Measurements from ENCODE around the gene GRIK3.

Gene GRIK3

GRCh38 chr1:36781098-36781497, 253.2 kb downstream of the GRIK3 start (continued):
- TF ChIP-seq HIC1 (tag by site-specific recombination; IDR thresholded peaks at IDR 0.05) (no peak), INSM2 (tag by site-specific recombination; IDR thresholded peaks at IDR 0.05) (no peak), MEIS1 (CRISPR knock-in tag; IDR thresholded peaks at IDR 0.05; ENCODE audit: borderline replicate concordance) (no peak), ZNF621 (tag by site-specific recombination; IDR thresholded peaks at IDR 0.05) (no peak), ZBTB49 (tag by site-specific recombination; IDR thresholded peaks at IDR 0.05; ENCODE audit: low read depth) (no peak), ZNF514 (tag by site-specific recombination; IDR thresholded peaks at IDR 0.05) (no peak), GLI4 (tag by site-specific recombination; IDR thresholded peaks at IDR 0.05) (no peak), ZNF10 (tag by site-specific recombination; IDR thresholded peaks at IDR 0.05) (no peak), ZNF146 (tag by site-specific recombination; IDR thresholded peaks at IDR 0.05) (no peak)

- Histone ChIP-seq H3K36me3 (ENCODE audit: control insufficient read depth in 2 of 2, insufficient read depth in 1 of 2, low read length in 2 of 2) (no peaks in the 10 kb centered on the region), H3K27ac (ENCODE audit: extremely low read depth, low read depth, low read length) (no peak overlapping the region), H3K4me1 (ENCODE audit: control insufficient read depth, insufficient read depth, low read length) (no peaks in the 10 kb centered on the region), H3K4me3 (ENCODE audit: low read depth, low read length) (no peak overlapping the region), H3K9me3 (ENCODE audit: control insufficient read depth, insufficient read depth, low read depth, low read length) (no peaks in the 10 kb centered on the region)
- ChIA-PET POLR2A (no interaction called here), CTCF (interaction anchor here (0.6 to 0.9 kb wide), 2 partner anchors 86 to 169 kb away, joined by 3 to 5 read pairs; no protein-coding TSS in a partner anchor)
- no peak for TF ChIP-seq ZFP3 (tag by site-specific recombination; IDR thresholded peaks at IDR 0.05; ENCODE audit: low read depth)
- peak; percentile 63 for TF ChIP-seq ZNF341 (tag by site-specific recombination; IDR thresholded peaks at IDR 0.05; ENCODE audit: low read depth)
- TF ChIP-seq ZSCAN16 (tag by site-specific recombination; IDR thresholded peaks at IDR 0.05): no peak
- no peak for TF ChIP-seq WT1 (tag by site-specific recombination; IDR thresholded peaks at IDR 0.05)
- TF ChIP-seq ZBTB8A (tag by site-specific recombination; IDR thresholded peaks at IDR 0.05): no peak
- no peak for TF ChIP-seq ZNF248 (tag by site-specific recombination; IDR thresholded peaks at IDR 0.05)
- TF ChIP-seq ZNF449 (tag by site-specific recombination; IDR thresholded peaks at IDR 0.05): peak; percentile 53; the same call in 1 of the 2 replicates
- TF ChIP-seq ZNF155 (tag by site-specific recombination; IDR thresholded peaks at IDR 0.05): no peak
- no peak for TF ChIP-seq ZNF292 (tag by site-specific recombination; IDR thresholded peaks at IDR 0.05; ENCODE audit: borderline replicate concordance, low read depth)
These were observed 255.6 kb downstream of the GRIK3 start for GRCh38 chr1:36778740-36779139.
